GM10266 (cell line): ENCODE measurements around the gene OXA1L.

Experiments
- DNase-seq: peaks from one replicate; pipeline ENCODE4 v3.0.0; 2012; ENCODE audit errors: extremely low spot score
- TF ChIP-seq, protein P1 (sequence below): IDR thresholded peaks from 2 replicates; pipeline ENCODE4 v1.5.1; 2012; ENCODE audit warnings: mild to moderate bottlenecking, low read depth; ENCODE audit not compliant: control insufficient read depth, insufficient read depth; ENCODE audit errors: missing control alignments

OXA1L gene

DNA sequence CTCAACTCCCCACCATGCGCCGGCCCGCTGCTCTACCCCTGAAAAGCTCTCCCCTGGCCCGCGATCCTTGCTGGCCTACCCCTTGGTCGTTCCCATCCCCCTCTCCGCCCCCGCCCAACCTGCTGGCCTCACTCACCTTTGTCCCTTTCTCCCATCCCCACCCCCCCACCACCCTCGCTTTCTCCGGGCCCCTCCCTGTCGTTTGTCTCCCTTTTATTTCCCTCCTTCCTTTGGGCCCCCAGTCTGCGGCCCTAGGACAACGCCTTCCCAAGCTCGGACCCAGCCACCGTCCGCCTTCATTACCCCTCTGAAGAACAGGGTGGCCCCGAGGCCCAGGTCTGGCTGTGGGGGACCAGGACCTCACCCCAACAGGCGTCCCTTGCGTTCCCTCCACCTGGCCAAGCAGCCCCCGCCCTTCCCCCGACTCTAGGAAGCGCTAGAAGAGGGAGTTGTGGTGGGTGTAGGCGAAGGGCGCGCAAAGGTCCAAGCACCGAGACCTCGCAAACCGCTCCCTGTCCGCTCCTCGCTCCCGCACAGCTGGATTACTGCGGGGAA lies 55.6 kb downstream of the OXA1L start:
- DNase-seq, result no peak
- TF ChIP-seq, protein P1, sequence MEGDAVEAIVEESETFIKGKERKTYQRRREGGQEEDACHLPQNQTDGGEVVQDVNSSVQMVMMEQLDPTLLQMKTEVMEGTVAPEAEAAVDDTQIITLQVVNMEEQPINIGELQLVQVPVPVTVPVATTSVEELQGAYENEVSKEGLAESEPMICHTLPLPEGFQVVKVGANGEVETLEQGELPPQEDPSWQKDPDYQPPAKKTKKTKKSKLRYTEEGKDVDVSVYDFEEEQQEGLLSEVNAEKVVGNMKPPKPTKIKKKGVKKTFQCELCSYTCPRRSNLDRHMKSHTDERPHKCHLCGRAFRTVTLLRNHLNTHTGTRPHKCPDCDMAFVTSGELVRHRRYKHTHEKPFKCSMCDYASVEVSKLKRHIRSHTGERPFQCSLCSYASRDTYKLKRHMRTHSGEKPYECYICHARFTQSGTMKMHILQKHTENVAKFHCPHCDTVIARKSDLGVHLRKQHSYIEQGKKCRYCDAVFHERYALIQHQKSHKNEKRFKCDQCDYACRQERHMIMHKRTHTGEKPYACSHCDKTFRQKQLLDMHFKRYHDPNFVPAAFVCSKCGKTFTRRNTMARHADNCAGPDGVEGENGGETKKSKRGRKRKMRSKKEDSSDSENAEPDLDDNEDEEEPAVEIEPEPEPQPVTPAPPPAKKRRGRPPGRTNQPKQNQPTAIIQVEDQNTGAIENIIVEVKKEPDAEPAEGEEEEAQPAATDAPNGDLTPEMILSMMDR, result no peak
